NCI-H69 (cell line): ENCODE results near the gene PASK.

Experiments used
- DNase-seq: peaks from one replicate; lab custom pipeline; 2025; lab: John Stamatoyannopoulos, UW

PASK gene

GRCh38 chr2:241081643-241082340 lies 67.5 kb downstream of the PASK start:
- no peak for DNase-seq

- DNase-seq: no peak
Measured at GRCh38 chr2:241081190-241081642, 68.1 kb downstream of the PASK start.

- DNase-seq: no peak
Measured at GRCh38 chr2:241080405-241081189, 68.7 kb downstream of the PASK start.

DNA sequence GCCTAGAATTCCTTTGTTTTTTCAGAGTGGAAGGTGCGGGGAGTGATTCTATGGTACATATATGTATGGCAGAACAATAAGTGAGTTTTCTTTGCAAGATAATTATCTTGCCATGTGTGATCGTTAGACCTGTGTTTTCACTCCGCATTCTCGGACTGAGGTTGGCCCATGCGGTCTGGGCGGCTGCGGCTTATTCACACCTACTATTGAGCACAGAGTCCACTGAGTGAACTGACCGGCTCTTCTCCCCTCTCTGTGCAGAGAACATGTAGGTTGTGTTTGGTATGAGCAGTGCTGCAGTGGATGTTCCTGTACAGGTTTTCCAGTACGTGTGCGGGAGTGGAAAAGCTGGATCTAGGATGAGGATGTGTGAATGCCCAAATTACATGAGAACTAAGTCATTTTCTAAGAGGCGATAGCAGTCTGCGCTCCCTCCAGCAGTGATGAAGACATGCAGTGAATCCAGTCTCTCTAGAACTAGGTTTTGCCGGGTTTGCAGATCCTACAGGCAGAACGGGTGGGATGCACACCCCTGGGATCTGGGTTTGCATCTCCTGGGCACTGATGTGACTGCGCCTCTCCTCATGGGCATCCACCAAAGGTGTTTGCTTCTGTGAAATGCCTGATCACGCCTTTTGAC lies 74.3 kb downstream of the PASK start:
- no peak for DNase-seq

- DNase-seq: no peak
Measured at GRCh38 chr2:241074065-241074818, 75.0 kb downstream of the PASK start.

GRCh38 chr2:241073166-241074064 lies 75.9 kb downstream of the PASK start:
- DNase-seq: no peak

DNA sequence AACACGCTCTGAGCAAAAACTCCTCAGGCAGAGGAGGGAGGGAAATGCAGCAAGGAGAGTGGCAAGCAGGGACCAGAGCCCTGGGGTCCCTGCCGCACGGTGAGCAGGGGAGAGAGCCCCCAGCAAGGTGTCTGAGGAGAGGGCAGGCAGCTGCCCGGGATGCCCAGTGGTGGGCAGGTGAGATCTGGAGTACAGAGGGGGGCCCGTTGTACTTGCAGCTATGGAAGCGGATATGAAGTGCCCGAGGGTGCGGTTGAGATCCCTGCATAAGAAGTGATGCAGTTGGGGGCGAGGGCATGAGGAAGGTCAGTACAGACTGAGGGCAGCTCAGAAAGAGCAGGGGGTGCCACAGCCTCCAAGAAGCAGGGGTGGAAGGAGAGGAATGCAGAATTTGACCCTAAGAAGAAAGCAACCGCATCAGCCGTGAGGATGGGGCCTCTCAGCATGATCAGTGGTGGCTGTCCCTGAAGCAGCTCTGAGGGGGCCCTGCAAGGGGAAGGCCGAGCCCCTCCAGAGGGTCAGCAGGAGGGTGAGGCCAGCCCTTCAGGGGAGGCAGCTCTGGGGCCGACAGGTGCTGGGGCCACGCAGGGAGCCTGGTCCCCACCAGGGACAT lies 76.6 kb downstream of the PASK start:
- DNase-seq: no peak

GRCh38 chr2:241072151-241072550 lies 77.1 kb downstream of the PASK start:
- no peak for DNase-seq

DNA sequence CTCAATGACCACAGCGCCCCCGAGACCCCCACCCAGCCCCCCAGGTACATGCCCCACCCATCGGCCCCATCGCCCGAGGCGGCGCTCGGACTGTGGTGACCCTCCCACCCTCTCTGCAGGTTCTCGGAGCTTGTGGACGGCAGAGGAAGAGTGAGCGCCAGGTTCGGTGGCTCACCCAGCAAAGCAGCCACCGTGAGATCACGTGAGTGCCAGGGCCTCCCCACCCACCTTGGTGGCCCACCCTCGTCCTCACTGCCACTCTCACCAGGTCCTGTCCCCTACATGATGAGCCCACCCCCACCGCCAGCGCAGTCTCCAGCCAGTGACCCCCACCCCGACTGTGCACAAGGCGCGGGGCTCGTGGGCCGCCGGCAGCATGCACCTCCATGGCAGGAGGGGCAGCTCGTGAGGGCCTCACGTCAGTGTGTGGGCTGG lies 77.6 kb downstream of the PASK start:
- no peak for DNase-seq

DNA sequence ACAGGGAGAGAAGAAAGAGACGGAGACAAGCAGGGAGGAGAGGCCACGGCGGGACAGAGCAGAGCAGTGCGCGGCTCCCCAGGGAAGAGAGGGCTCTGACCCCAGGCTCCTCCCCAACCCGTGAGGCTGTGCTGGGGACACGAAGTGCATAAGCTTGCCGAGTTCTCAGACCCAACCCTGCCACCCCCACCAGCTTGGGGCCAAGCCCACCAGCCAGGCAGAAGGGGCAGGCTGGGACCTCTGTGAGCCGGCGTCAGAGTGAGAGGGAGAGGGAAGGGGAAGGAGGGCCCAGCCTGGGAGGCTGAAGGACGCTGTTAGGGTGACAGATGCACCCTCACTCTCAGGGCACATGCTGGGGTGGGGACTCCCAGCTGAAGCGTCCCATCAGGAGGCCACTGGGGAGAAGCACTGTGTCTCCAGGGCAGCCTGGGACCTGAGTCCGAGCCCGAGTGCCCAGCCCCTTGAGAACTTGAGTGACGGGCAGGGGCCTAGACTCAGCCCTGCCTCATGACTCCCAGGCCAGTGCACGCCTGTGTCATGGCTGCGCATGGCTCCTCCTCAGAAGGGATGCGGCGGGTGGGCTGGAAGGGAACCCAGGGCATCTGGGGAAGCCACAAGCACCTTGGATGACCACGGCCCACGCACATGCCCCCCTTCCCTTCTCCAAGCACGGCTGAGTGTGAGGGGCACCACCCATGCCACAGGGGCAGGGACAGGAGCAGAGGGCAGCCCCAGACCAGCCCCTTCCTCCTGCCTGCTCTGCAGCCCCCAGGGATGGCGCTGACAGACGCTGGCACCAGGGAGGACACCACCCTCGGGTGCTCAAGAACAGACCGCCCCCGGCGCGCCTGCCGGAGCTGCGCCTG lies 78.2 kb downstream of the PASK start:
- DNase-seq: no peak

- DNase-seq: no peak
Measured at GRCh38 chr2:241070361-241070760, 78.9 kb downstream of the PASK start.

- no peak for DNase-seq
Measured at GRCh38 chr2:241069821-241070281, 79.4 kb downstream of the PASK start.

GRCh38 chr2:241068942-241069810 lies 80.1 kb downstream of the PASK start:
- no peak for DNase-seq

DNA sequence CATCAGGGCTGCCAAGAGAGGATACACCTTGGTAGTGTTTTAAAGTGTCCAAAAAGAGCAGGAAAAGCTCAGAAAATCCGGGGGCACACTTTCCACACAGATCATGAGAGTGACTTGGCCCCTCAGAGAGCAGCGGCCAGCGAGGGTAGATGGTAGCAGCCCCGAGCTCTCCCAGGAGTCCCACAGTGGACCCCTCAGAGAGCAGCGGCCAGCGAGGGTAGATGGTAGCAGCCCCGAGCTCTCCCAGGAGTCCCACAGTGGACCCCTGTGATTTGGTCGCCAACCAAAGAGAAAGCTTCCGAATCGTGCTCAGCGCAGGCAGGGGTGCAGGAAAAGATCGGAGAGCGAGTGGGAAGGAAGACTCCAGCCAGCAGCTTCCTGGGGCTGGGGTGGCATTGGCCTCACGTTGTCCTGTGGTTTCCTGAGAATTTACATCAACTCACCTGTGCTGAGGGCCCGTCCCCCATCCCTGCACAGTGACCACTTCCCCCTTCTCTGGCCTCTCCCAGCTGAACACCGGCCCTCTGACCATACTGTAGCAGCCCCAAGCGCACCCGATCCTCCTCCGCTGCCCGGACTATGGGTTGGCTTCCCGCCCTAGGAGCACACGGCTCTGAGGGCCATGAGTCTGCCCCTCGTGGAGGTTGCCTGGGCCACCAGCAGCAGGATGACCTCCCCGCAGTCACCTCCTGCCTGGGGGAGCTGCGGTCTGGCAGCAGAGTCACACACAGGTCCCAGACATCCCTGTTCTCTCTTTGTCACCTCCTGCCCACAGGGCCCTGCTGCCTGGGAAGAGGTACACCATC lies 80.9 kb downstream of the PASK start:
- DNase-seq: no peak

DNA sequence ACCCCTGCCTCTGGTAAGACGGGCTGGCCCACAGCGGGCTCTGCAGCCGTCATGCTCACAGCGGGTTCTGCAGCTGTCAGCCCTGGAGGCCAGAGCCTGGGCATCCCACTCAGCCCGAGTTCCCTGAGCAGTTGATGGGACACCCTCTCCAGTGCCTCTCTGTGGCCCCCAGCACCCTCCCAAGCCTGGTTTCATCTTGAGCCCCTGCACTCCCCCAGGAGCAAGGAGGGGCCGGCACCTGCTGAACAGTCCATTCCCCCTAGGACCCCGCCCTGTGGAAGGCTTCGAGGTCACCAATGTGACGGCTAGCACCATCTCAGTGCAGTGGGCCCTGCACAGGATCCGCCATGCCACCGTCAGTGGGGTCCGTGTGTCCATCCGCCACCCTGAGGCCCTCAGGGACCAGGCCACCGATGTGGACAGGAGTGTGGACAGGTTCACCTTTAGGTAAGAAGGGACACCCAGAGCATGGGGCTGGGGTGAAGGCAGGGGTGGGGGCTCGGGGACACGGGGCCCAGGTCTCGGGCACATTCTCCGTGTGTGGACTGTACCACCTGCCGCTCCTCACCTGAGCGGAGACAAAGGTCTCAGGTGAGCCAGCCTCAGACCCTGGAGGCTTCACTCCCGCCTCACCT lies 81.7 kb downstream of the PASK start:
- DNase-seq: no peak

- DNase-seq: no peak
Measured at GRCh38 chr2:241066893-241067341, 82.4 kb downstream of the PASK start.
